GM23338 (cell line): Measurements from ENCODE around the gene BEST4. TPM values are rescaled to one million over a fixed set of nuclear protein-coding genes. Genes with fewer than 3 reads are reported as not detected.
"Not testable (repeated sequence)": the region's sequence is repeated elsewhere in the genome, so short reads cannot be mapped to it uniquely, and the experiment has no call there.

Experiments used
- ATAC-seq: fragments of 200-7000 bp; cut with Tn5 transposase; 3 replicates; pipeline ENCODE4 v1.9.1; 2020
- DNase-seq: peaks from one replicate; pipeline ENCODE4 v3.0.0-alpha.2; 2015; ENCODE audit warnings: low spot score
- H2AFZ ChIP-seq: fragments of 200-600 bp; sonication (generic); 2 replicates; pipeline ENCODE4 v1.8.0; 2016; ENCODE audit warnings: antibody characterized with exemption, mild to moderate bottlenecking, moderate library complexity
- H3F3A ChIP-seq: fragments of 200-600 bp; sonication (generic); replicated peaks from 2 replicates; pipeline ENCODE4 v1.8.0; 2017; ENCODE audit warnings: antibody characterized with exemption, mixed run types, low read depth
- H3K27ac ChIP-seq: fragments of 200-600 bp; sonication (generic); 2 replicates; pipeline ENCODE4 v1.6.1; 2016; ENCODE audit warnings: low read depth
- H3K27me3 ChIP-seq: fragments of 200-600 bp; sonication (generic); 2 replicates; pipeline ENCODE4 v1.8.0; 2016; ENCODE audit warnings: mild to moderate bottlenecking, mixed run types, moderate library complexity; ENCODE audit not compliant: insufficient read depth
- H3K36me3 ChIP-seq: fragments of 200-600 bp; sonication (generic); 2 replicates; pipeline ENCODE4 v1.8.0; 2016; ENCODE audit warnings: mild to moderate bottlenecking; ENCODE audit not compliant: insufficient read depth
- H3K4me1 ChIP-seq: fragments of 200-600 bp; sonication (generic); 2 replicates; pipeline ENCODE4 v1.8.0; 2016; ENCODE audit warnings: mild to moderate bottlenecking, moderate library complexity; ENCODE audit not compliant: insufficient read depth
- H3K4me2 ChIP-seq: fragments of 200-600 bp; sonication (generic); 2 replicates; pipeline ENCODE4 v1.7.1; 2017; ENCODE audit warnings: mixed run types
- H3K4me3 ChIP-seq: fragments of 200-600 bp; sonication (generic); 2 replicates; pipeline ENCODE4 v1.6.1; 2016; ENCODE audit warnings: mixed run types
- H3K79me2 ChIP-seq: fragments of 200-600 bp; sonication (generic); replicated peaks from 2 replicates; pipeline ENCODE4 v1.8.0; 2017; ENCODE audit warnings: mild to moderate bottlenecking; ENCODE audit not compliant: insufficient read depth
- H3K9me2 ChIP-seq: fragments of 200-600 bp; sonication (generic); 2 replicates; pipeline ENCODE4 v1.8.0; 2017; ENCODE audit not compliant: insufficient read depth
- H4K20me1 ChIP-seq: fragments of 200-600 bp; sonication (generic); replicated peaks from 2 replicates; pipeline ENCODE4 v1.8.0; 2017; ENCODE audit warnings: mild to moderate bottlenecking; ENCODE audit not compliant: insufficient read depth
- H3K27ac Mint-ChIP-seq: 2 replicates; pipeline ENCODE4 v1.8.0; 2020; ENCODE audit warnings: inconsistent platforms, mild to moderate bottlenecking, moderate library complexity, mixed read lengths
- H3K27me3 Mint-ChIP-seq: 3 replicates; pipeline ENCODE4 v1.8.0; 2022; ENCODE audit warnings: low read depth, mild to moderate bottlenecking, moderate library complexity, mixed read lengths, inconsistent platforms; ENCODE audit not compliant: insufficient read depth, poor library complexity
- H3K36me3 Mint-ChIP-seq: 3 replicates; pipeline ENCODE4 v1.8.0; 2021; ENCODE audit warnings: low read depth, mild to moderate bottlenecking, inconsistent platforms, moderate library complexity, mixed read lengths
- H3K4me1 Mint-ChIP-seq: 3 replicates; pipeline ENCODE4 v1.8.0; 2020; ENCODE audit warnings: mild to moderate bottlenecking, inconsistent platforms, mixed read lengths
- H3K4me3 Mint-ChIP-seq: 3 replicates; pipeline ENCODE4 v1.8.0; 2021; ENCODE audit warnings: moderate library complexity, mild to moderate bottlenecking, inconsistent platforms, mixed read lengths
- H3K9me3 Mint-ChIP-seq: 3 replicates; pipeline ENCODE4 v1.8.0; 2020; ENCODE audit warnings: moderate library complexity, mild to moderate bottlenecking, inconsistent platforms, mixed read lengths
- CREB1 ChIP-seq: fragments of 250-450 bp; sonication (Bioruptor Pico); IDR thresholded peaks from 2 replicates; pipeline ENCODE4 v1.5.0; 2020; ENCODE audit warnings: low read depth, mild to moderate bottlenecking, moderate library complexity
- CTCF ChIP-seq, 2 experiments: fragments of 200-600 bp in 1 of 2; sonication (generic) in 1 of 2; conservative IDR thresholded peaks; 2 replicates each; pipeline versions ENCODE4 v1.5.1 to v1.6.1; 2016 to 2017; ENCODE audit warnings: antibody characterized with exemption in 2 of 2, low read depth in 2 of 2, mild to moderate bottlenecking in 2 of 2, moderate library complexity in 1 of 2
- ZNF114 ChIP-seq: fragments of 250-450 bp; sonication (Bioruptor Pico); IDR thresholded peaks from 2 replicates; pipeline ENCODE4 v1.5.0; 2020; ENCODE audit warnings: mild to moderate bottlenecking, moderate library complexity
- polyA plus RNA-seq: library from polyadenylated mRNA; unstranded; fragments of >200 nt; fragmentation: Nextera tagmentation; extraction: Ambion mirVana; gene quantifications from 2 replicates; pipeline ENCODE4 v1.2.1, GENCODE V29; 2016
- total RNA-seq: library from RNA; depleted of rRNA; stranded (reverse); fragments of >200 nt; shearing (Covaris generic); gene quantifications from 2 replicates; pipeline ENCODE4 v1.2.3, GENCODE V29; 2014

BEST4 gene
- total and polyA plus RNA-seq, 2 experiments from 2014 or later = 0.63 to 1.6 TPM

DNA sequence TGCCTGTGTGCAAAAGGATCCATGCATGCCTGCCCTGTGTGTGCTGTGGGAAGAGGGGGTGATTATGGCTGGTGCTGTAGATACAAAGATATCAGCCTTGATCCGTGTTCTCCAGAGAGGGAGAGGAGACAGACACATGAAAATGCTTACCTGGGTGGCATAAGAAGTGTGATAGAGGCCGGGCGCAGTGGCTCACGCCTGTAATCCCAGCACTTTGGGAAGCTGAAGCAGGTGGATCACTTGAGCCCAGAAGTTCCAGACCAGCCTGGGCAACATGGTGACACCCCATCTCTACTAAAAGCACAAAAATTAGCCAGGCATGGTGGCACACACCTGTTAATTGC is 22.8 kb upstream of the BEST4 start:
- H3K9me3 Mint-ChIP-seq, H4K20me1 ChIP-seq, H3K27ac Mint-ChIP-seq, ATAC-seq, H3K27ac ChIP-seq, H2AFZ ChIP-seq, DNase-seq, H3K4me3 ChIP-seq, H3K4me2 ChIP-seq, H3K9me2 ChIP-seq, H3K79me2 ChIP-seq, H3K36me3 ChIP-seq, H3K4me3 Mint-ChIP-seq: not testable (repeated sequence)
- H3K27me3 Mint-ChIP-seq = peaks cover 27% of the 10 kb centered on the region
- peaks cover 11% of the 10 kb centered on the region for H3K36me3 Mint-ChIP-seq
- peaks cover 14% of the 10 kb centered on the region for H3F3A ChIP-seq
- H3K27me3 ChIP-seq = peaks cover 11% of the 10 kb centered on the region
- H3K4me1 Mint-ChIP-seq = peaks cover 44% of the 10 kb centered on the region
- peaks cover 39% of the 10 kb centered on the region for H3K4me1 ChIP-seq

DNA sequence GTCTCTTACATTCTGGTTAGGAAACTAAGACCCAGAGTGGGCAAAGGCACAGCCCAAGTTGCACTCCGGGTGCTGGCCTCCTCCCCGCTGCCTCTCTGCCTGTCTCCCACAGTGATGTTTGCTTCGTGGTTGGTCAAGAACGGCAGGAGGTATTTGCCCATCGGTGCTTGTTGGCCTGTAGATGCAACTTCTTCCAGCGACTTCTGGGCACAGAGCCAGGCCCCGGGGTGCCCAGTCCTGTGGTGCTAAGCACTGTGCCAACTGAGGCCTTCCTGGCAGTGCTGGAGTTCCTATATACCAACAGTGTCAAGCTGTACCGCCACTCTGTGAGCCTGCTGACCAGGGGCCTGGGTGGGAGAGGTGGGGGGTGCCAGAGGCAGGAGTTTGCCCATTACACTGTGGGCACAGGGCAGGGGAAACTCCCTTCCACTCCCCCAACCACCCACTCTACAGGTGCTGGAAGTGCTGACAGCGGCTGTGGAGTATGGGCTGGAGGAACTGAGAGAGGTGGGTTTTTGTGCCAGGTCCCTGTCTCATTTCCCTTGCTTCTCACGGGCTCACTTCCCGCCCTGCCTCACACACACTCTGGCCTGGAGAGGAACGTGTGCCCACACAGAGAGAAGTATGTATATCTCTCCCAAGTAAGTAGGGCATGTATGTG is 22.3 kb upstream of the BEST4 start:
- TF ChIP-seq ZNF114 = no peak
- ATAC-seq = no peak

GRCh38 chr1:44808938-44809917 is 21.3 kb upstream of the BEST4 start:
- Histone ChIP-seq H4K20me1 (no peaks in the 10 kb centered on the region), H2AFZ (no peak overlapping the region), H3K27me3 (peaks cover 11% of the 10 kb centered on the region), H3K4me3 (peak overlapping the region; percentile 47), H3K9me2 (no peaks in the 10 kb centered on the region), H3K27ac (peak overlapping the region; percentile 84; the same call in 1 of the 2 replicates), H3K4me2 (peak overlapping the region; percentile 76), H3F3A (peaks cover 6% of the 10 kb centered on the region; the same call in 1 of the 2 replicates), H3K79me2 (no peaks in the 10 kb centered on the region), H3K36me3 (no peaks in the 10 kb centered on the region; the same call in 1 of the 2 replicates), H3K4me1 (peaks cover 35% of the 10 kb centered on the region)
- Mint-ChIP-seq H3K4me3 (0 out of 3 replicates have a peak overlapping the region, but pooled peaks have one; percentile 16), H3K27ac (peak overlapping the region; percentile 77; the same call in 1 of the 2 replicates), H3K36me3 (peaks cover 23% of the 10 kb centered on the region), H3K27me3 (peaks cover 27% of the 10 kb centered on the region), H3K9me3 (peaks cover 4% of the 10 kb centered on the region; the same call in 2 of the 3 replicates), H3K4me1 (peaks cover 37% of the 10 kb centered on the region)
- ATAC-seq (no peak), DNase-seq (no peak)
- no peak for TF ChIP-seq CREB1
- 0 out of 4 replicates have a peak, but pooled peaks of 1 of the 2 experiments have one; percentile 1 for TF ChIP-seq CTCF (conservative IDR thresholded peaks at IDR 0.05; ENCODE audit: low read depth in 2 of 2)

More for the DNA sequence above, 22.3 kb upstream of the BEST4 start:
- Mint-ChIP-seq H3K27ac (no peak overlapping the region), H3K4me3 (no peak overlapping the region), H3K4me1 (peaks cover 43% of the 10 kb centered on the region), H3K36me3 (peaks cover 15% of the 10 kb centered on the region), H3K9me3 (peaks cover 4% of the 10 kb centered on the region; the same call in 2 of the 3 replicates), H3K27me3 (peaks cover 27% of the 10 kb centered on the region)
- Histone ChIP-seq H3K9me2 (no peaks in the 10 kb centered on the region), H2AFZ (no peak overlapping the region), H3K4me2 (no peak overlapping the region), H3K36me3 (no peaks in the 10 kb centered on the region; the same call in 1 of the 2 replicates), H3F3A (peaks cover 11% of the 10 kb centered on the region), H3K4me3 (no peak overlapping the region), H3K27ac (no peak overlapping the region), H3K27me3 (peaks cover 11% of the 10 kb centered on the region), H4K20me1 (no peaks in the 10 kb centered on the region), H3K4me1 (peaks cover 37% of the 10 kb centered on the region), H3K79me2 (no peaks in the 10 kb centered on the region)
- DNase-seq = no peak
